Sigmoid colon (tissue), 4 donors: ENCODE data around the gene PRAMEF10.
"Not testable (repeated sequence)": the region's sequence is repeated elsewhere in the genome, so short reads cannot be mapped to it uniquely, and the experiment has no call there.

Experiments used
- CTCF ChIP-seq, 4 experiments: fragments of 450-650 bp in 3 of 4; fragments of 200-600 bp in 1 of 4; IDR thresholded peaks; one replicate each; pipeline ENCODE4 v1.5.1; 2016 to 2019; ENCODE audit warnings: antibody characterized with exemption in 4 of 4, mild to moderate bottlenecking in 3 of 4, moderate library complexity in 2 of 4
- EP300 ChIP-seq, 4 donors: sonication (generic); formaldehyde crosslinking; IDR thresholded peaks; one replicate each; pipeline ENCODE4 v1.6.1; 2017; ENCODE audit warnings: antibody characterized with exemption in 4 of 4
- POLR2A ChIP-seq, 2 donors: fragments of 450-650 bp; IDR thresholded peaks; one replicate each; pipeline ENCODE4 v1.6.1; 2016; ENCODE audit warnings: antibody characterized with exemption in 2 of 2, mild to moderate bottlenecking in 2 of 2, moderate library complexity in 2 of 2
- POLR2AphosphoS5 ChIP-seq, 4 donors: sonication (generic); formaldehyde crosslinking; IDR thresholded peaks; one replicate each; pipeline ENCODE4 v1.6.1; 2017; ENCODE audit warnings: antibody characterized with exemption in 4 of 4

- TF ChIP-seq POLR2A, CTCF, POLR2AphosphoS5, EP300 (IDR thresholded peaks at IDR 0.05): not testable (repeated sequence)
Observed at GRCh38 chr1:12886101-12886500, 12.0 kb downstream of the PRAMEF10 start, which contains the start of gene PRAMEF4.
